AG04450 (cell line): Measurements from ENCODE around the gene CRACR2B. TPM values are rescaled to one million over a fixed set of nuclear protein-coding genes. Genes with fewer than 3 reads are reported as not detected.

Experiments used
- CTCF ChIA-PET: fragments of 300-600, 350-600 bp; formaldehyde crosslinking; extraction: SDS; loops from one replicate; lab custom pipeline; 2022; ENCODE audit warnings: antibody characterized with exemption, inconsistent platforms; lab: Charles Lee
- POLR2A ChIA-PET: fragments of 350-600 bp; formaldehyde crosslinking; extraction: SDS; loops from one replicate; lab custom pipeline; 2021; ENCODE audit warnings: antibody characterized with exemption, inconsistent platforms; lab: Yijun Ruan, JAX
- DNase-seq: peaks from one replicate; pipeline ENCODE4 v3.0.0-alpha.2; 2011; ENCODE audit warnings: low read depth, low spot score
- H3K27ac ChIP-seq: one replicate; pipeline ENCODE4 v1.5.1; 2012; ENCODE audit warnings: low read depth, low read length, control low read depth
- H3K27me3 ChIP-seq: one replicate; pipeline ENCODE4 v1.6.0; 2012; ENCODE audit warnings: low read length; ENCODE audit not compliant: control insufficient read depth, insufficient read depth
- H3K4me3 ChIP-seq: 2 replicates; pipeline ENCODE4 v1.5.1; 2011; ENCODE audit warnings: mild to moderate bottlenecking, low read depth, low read length, control low read depth
- H3K9me3 ChIP-seq: 2 replicates; pipeline ENCODE4 v1.5.1; 2012; ENCODE audit warnings: low read length; ENCODE audit not compliant: control insufficient read depth, insufficient read depth
- polyA plus RNA-seq: library from polyadenylated mRNA; depleted of rRNA; stranded (reverse); fragments of >200 nt; gene quantifications from 2 replicates; pipeline ENCODE4 v1.2.3, GENCODE V29; 2011
- TF ChIP-seq, protein P1 (sequence below): IDR thresholded peaks from 2 replicates; pipeline ENCODE4 v1.5.1; 2011; ENCODE audit warnings: low read depth, low read length, control low read depth, inconsistent platforms

Gene CRACR2B
- polyA plus RNA-seq, 1 experiment, result 0.26 TPM

DNA sequence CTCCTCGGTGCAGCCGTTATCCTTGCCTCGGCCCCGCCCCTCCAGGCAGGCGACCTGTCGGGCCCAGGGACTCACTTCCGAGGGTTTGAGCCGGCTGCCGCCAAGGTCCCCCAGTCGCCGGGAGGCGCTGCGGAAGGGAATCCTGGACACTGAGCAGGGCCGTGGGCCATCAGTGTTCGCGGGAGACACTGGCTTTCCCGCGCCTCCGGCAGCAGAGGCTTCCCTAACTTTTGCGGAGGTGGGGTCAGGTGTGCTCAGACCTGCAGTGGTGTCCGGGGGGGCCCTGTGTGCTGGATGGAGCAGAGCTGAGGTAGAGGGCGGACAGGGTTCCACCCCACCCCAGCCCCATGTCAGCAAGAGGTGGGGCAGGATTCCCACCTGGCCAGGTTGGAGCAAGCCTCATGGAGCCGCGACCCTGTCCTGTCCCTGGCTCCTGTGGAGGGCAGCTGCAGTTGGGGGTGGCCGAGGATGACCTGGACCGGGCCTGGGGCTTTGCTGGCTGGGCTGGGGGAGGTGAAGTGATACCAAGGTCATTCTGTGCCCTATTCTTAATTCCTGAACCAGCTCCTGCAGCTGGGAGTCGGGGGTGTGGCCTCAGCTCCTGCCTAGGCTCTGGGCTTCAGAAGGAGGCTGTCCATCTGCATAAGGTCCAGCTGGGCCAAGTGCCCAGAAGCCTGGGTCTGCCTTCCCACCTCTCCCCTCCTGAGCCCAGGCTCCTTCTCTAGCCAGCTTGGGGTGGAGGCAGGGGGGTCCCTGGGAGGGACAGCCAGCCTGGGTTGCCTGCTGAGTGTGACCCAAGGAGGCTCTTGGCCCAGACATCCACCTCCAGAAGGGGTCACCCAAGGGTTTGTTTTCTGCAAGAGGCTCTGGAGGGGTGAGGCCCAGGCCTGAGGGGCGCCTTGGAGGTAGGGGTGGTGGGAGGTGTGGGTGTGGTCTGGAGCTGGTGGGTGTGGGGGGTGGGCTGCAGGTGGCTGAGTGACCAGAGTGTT, 23.4 kb downstream of the CRACR2B start:
- TF ChIP-seq, protein P1, sequence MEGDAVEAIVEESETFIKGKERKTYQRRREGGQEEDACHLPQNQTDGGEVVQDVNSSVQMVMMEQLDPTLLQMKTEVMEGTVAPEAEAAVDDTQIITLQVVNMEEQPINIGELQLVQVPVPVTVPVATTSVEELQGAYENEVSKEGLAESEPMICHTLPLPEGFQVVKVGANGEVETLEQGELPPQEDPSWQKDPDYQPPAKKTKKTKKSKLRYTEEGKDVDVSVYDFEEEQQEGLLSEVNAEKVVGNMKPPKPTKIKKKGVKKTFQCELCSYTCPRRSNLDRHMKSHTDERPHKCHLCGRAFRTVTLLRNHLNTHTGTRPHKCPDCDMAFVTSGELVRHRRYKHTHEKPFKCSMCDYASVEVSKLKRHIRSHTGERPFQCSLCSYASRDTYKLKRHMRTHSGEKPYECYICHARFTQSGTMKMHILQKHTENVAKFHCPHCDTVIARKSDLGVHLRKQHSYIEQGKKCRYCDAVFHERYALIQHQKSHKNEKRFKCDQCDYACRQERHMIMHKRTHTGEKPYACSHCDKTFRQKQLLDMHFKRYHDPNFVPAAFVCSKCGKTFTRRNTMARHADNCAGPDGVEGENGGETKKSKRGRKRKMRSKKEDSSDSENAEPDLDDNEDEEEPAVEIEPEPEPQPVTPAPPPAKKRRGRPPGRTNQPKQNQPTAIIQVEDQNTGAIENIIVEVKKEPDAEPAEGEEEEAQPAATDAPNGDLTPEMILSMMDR, result peak; percentile 22; the same call in 1 of the 2 replicates
- no peaks in the 10 kb centered on the region; the same call in 1 of the 2 replicates for H3K9me3 ChIP-seq
- CTCF ChIA-PET, result interaction anchor here (0.6 kb wide), 1 partner anchor 148 kb away, joined by 3 read pairs; no protein-coding TSS in a partner anchor
- H3K27ac ChIP-seq, result no peak overlapping the region
- H3K27me3 ChIP-seq, result no peaks in the 10 kb centered on the region
- POLR2A ChIA-PET, result interaction anchor here (0.5 to 0.8 kb wide), 2 partner anchors 13 to 40 kb away, joined by 3 read pairs; no protein-coding TSS in a partner anchor
- peak overlapping the region; percentile 54 for H3K4me3 ChIP-seq
- DNase-seq, result no peak

DNA sequence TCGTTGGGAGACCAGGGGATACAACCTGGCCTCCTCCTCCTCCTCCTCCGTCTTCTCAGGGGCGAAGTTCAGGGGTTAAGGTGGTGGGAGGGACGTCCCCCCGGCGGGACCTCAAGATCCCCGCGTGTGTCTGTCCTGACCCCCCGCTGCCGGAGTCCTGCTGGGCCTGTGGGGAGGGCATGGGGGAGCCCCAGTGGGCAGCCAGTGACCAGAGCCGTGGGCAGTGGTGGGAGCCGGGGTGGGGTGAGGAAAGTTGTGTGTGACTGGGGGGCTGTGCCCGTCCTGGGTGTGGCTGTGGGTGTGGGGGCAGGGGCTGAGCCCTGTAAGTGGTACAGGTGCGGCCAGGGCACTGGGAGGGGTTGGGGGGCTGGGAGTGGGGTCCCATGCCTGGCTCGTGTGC, 25.0 kb downstream of the CRACR2B start:
- Histone ChIP-seq H3K9me3 (no peaks in the 10 kb centered on the region; the same call in 1 of the 2 replicates), H3K27ac (no peak overlapping the region), H3K4me3 (no peak overlapping the region), H3K27me3 (no peaks in the 10 kb centered on the region)
- TF ChIP-seq, protein P1, result no peak
- CTCF ChIA-PET, result no interaction called here
- POLR2A ChIA-PET, result no interaction called here
- no peak for DNase-seq

DNA sequence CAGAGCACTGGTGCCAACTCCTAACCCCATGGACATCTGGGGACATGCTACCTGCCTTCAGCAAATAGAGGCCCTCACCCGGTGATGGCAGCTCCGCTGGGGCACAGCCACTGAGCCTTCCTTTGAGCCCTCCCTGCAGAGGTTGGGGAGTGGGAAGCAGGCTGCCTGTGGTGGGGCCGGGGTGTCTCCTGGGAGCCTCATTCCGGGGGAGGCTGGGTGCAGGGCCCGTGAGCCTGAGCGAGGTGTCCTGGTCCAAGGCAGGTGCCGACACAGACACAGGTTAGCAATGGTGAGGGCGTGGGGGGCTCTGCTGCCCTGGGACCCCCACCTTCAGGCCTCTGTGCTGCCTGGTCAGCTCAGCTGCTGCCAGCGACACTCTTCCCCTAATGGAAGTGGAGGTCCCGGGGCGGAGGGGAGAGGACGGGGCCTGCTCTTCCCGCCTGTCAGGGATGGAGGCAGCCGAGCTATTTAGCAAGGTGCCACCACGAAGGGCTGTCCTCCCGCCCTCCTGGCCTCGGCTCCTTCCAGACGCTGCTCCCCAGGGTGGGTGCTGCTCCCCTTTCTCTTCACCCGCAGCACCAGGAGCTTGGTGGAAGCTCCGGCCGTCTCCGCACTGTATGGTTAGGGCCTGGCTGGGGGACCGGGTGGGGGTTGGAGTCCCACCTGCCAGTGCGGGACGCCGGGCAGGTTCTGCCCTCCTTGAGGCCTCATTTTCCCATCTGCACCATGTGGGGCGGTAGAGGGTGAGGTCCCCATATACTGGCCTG, 26.1 kb downstream of the CRACR2B start:
- ChIA-PET CTCF (no interaction called here), POLR2A (interaction anchor here (0.6 kb wide), 1 partner anchor 28 kb away, joined by 4 read pairs; no protein-coding TSS in a partner anchor)
- Histone ChIP-seq H3K9me3 (no peaks in the 10 kb centered on the region; the same call in 1 of the 2 replicates), H3K27ac (no peak overlapping the region), H3K27me3 (no peaks in the 10 kb centered on the region), H3K4me3 (no peak overlapping the region)
- no peak for DNase-seq
- TF ChIP-seq, protein P1, result no peak

DNA sequence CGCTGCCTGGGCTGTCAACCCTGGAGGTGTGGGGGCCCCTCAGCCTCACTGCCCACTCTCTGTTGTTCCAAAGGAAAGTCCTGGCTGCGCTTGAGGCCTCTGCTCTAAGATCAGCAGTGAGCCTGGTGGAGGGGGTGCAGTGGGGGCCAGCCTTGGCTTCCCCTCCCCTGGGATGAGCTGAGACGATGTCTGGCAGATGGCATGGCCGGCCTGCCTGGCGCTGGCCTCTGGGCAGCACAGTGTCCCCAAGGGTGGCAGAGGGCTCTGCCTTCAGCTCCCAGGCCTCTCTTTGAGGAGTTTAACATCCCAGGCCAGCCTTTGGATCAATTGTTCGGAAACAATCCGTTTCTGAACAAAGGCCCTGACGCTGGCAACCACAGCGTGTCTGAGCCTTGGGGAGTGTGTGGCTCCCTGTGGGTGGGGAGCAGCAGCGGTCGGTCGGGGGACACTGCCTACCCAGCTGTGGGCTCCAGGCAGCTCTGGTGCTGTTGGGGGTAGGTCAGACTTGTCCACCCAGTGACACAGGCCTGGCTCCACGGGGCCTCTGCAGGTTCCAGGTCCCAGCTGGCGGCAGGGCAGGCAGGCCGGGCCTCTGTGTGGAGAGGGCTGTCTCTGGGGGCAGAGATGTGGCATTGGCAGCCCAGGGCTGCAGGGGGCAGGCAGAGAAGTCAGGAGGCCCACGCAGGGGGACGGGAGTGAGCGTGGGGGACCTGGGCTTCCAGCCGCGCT, 27.0 kb downstream of the CRACR2B start:
- peak overlapping the region; percentile 11 for H3K27ac ChIP-seq
- ChIA-PET POLR2A (interaction anchor here (0.6 kb wide), 1 partner anchor 27 kb away, joined by 4 read pairs; no protein-coding TSS in a partner anchor), CTCF (no interaction called here)
- no peak for DNase-seq
- no peak overlapping the region for H3K4me3 ChIP-seq
- H3K9me3 ChIP-seq, result no peaks in the 10 kb centered on the region; the same call in 1 of the 2 replicates
- no peaks in the 10 kb centered on the region for H3K27me3 ChIP-seq
- TF ChIP-seq, protein P1, result no peak
